ENCODE data around the gene HOXA11. TPM values are rescaled to one million over a fixed set of nuclear protein-coding genes. Genes with fewer than 3 reads are reported as not detected.

The HOXA11 gene
- total RNA-seq, 1 experiment from 2014 or later, result 26.6 TPM

- H3K36me3 ChIP-seq (ENCODE audit: low read depth, low read length), result no peaks in the 10 kb centered on the region
- H3K9me3 ChIP-seq (ENCODE audit: low read length), result no peaks in the 10 kb centered on the region
- H3K4me1 ChIP-seq (ENCODE audit: insufficient read depth, low read length), result peaks cover 42% of the 10 kb centered on the region
- H3F3A ChIP-seq (ENCODE audit: low read length, unreplicated experiment), result no peaks in the 10 kb centered on the region
- peak overlapping the region; percentile 97 for H3K9ac ChIP-seq (ENCODE audit: low read length)
- ChIA-PET CTCF (no interaction called here), POLR2A (ENCODE audit: unreplicated experiment) (interaction anchor here (0.5 to 0.6 kb wide), 2 partner anchors 23 to 470 kb away, joined by 4 to 9 read pairs; no protein-coding TSS in a partner anchor)
- intact Hi-C loops (cut with micrococcal nuclease), result no loop called here
- H3K9me2 ChIP-seq (replicated peaks; ENCODE audit: low read length), result no peaks in the 10 kb centered on the region
- no peaks in the 10 kb centered on the region for H3K27me3 ChIP-seq (ENCODE audit: low read length)
- peak overlapping the region; percentile 99 for H3K4me2 ChIP-seq (ENCODE audit: low read length)
- peak; percentile 51 for DNase-seq
- peaks cover 100% of the 10 kb centered on the region for H3K79me2 ChIP-seq (ENCODE audit: low read length)
- ATAC-seq, result peak; percentile 9
- no TSS peak for BruUV-seq (replicated peaks)
- H3K4me3 ChIP-seq (ENCODE audit: low read length), result peak overlapping the region; percentile 91
- H2AFZ ChIP-seq (ENCODE audit: low read length), result no peak overlapping the region; the same call in 1 of the 2 replicates
- H3K27ac ChIP-seq (ENCODE audit: low read length), result peak overlapping the region; percentile 97
- H4K20me1 ChIP-seq (ENCODE audit: low read length), result peaks cover 7% of the 10 kb centered on the region; the same call in 1 of the 2 replicates
- TF ChIP-seq, protein P1, sequence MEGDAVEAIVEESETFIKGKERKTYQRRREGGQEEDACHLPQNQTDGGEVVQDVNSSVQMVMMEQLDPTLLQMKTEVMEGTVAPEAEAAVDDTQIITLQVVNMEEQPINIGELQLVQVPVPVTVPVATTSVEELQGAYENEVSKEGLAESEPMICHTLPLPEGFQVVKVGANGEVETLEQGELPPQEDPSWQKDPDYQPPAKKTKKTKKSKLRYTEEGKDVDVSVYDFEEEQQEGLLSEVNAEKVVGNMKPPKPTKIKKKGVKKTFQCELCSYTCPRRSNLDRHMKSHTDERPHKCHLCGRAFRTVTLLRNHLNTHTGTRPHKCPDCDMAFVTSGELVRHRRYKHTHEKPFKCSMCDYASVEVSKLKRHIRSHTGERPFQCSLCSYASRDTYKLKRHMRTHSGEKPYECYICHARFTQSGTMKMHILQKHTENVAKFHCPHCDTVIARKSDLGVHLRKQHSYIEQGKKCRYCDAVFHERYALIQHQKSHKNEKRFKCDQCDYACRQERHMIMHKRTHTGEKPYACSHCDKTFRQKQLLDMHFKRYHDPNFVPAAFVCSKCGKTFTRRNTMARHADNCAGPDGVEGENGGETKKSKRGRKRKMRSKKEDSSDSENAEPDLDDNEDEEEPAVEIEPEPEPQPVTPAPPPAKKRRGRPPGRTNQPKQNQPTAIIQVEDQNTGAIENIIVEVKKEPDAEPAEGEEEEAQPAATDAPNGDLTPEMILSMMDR (conservative IDR thresholded peaks at IDR 0.05; ENCODE audit: low read depth, low read length), result no peak
- TF ChIP-seq EZH2phosphoT487 (IDR thresholded peaks at IDR 0.05; ENCODE audit: borderline replicate concordance, low read length) (no peak), EZH2 (IDR thresholded peaks at IDR 0.05; ENCODE audit: low read length, unreplicated experiment) (no peak)
These were observed 7.0 kb upstream of the HOXA11 start for GRCh38 chr7:27191833-27192545.

DNA sequence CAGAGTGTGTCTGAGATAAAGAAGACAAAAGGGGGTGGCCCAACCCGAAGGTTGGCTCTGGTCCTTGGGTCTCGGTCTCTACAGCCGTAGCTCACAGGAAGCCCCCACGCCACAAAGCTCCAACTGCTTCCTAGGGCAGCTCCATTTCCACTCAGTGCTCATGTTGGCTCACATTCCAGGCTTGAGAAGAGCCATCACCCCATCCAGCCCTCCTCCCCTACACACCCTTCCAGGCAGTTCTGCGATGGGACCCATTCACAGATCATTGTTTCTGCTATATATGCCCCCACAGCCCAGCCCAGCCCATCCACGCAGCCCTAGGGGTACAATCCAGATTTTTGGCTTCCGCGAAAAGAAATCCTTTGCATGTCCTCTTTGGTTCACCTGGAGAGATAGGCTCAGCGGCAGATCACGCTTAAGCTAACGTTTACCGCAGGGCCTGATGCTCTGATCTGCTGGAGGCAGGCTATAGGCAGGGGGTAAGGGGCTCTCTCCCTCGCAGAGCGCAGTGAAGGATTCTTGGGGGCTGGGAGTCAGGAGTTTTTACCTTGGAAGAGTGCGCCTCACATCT is 6.2 kb upstream of the HOXA11 start:
- Histone ChIP-seq H3K9me2 (replicated peaks; ENCODE audit: low read length) (no peaks in the 10 kb centered on the region), H3K4me3 (ENCODE audit: low read length) (peak overlapping the region; percentile 91), H3K9me3 (ENCODE audit: low read length) (no peaks in the 10 kb centered on the region), H4K20me1 (ENCODE audit: low read length) (no peaks in the 10 kb centered on the region; the same call in 1 of the 2 replicates), H3K4me1 (ENCODE audit: insufficient read depth, low read length) (peaks cover 42% of the 10 kb centered on the region), H3K4me2 (ENCODE audit: low read length) (peak overlapping the region; percentile 99), H3K9ac (ENCODE audit: low read length) (peak overlapping the region; percentile 97), H3K27ac (ENCODE audit: low read length) (peak overlapping the region; percentile 97), H3K36me3 (ENCODE audit: low read depth, low read length) (no peaks in the 10 kb centered on the region), H3K27me3 (ENCODE audit: low read length) (no peaks in the 10 kb centered on the region), H3F3A (ENCODE audit: low read length, unreplicated experiment) (no peaks in the 10 kb centered on the region), H3K79me2 (ENCODE audit: low read length) (peaks cover 100% of the 10 kb centered on the region), H2AFZ (ENCODE audit: low read length) (no peak overlapping the region; the same call in 1 of the 2 replicates)
- peak; percentile 31 for DNase-seq
- TF ChIP-seq EZH2phosphoT487 (IDR thresholded peaks at IDR 0.05; ENCODE audit: borderline replicate concordance, low read length), result no peak
- TF ChIP-seq, protein P1 (conservative IDR thresholded peaks at IDR 0.05; ENCODE audit: low read depth, low read length), result no peak
- TF ChIP-seq EZH2 (IDR thresholded peaks at IDR 0.05; ENCODE audit: low read length, unreplicated experiment), result no peak
- intact Hi-C loops (cut with micrococcal nuclease), result no loop called here
- CTCF ChIA-PET, result interaction anchor here (0.6 to 0.7 kb wide), 2 partner anchors 8 to 822 kb away, joined by 3 read pairs; partner anchors contain the start of gene HOXA13
- ATAC-seq, result 0 out of 2 replicates have a peak, but pooled peaks have one; percentile 1
- TSS peak; percentile 7 for BruUV-seq (replicated peaks)
- POLR2A ChIA-PET (ENCODE audit: unreplicated experiment), result interaction anchor here (0.6 kb wide), 2 partner anchors 75 to 858 kb away, joined by 3 to 5 read pairs; no protein-coding TSS in a partner anchor

Measured in PC-3 (cell line).